HepG2 (cell line): ENCODE data around the gene KCNMA1.

Source experiments
- CTCF ChIP-seq: sonication (generic); formaldehyde crosslinking; IDR thresholded peaks from 2 replicates; pipeline ENCODE4 v1.5.0; 2020; ENCODE audit warnings: mild to moderate bottlenecking, missing genetic modification reagents, moderate library complexity
- EP300 ChIP-seq, 3 experiments: sonication (generic) in 1 of 3; formaldehyde crosslinking in 1 of 3; IDR thresholded peaks; 2 replicates each; pipeline versions ENCODE4 v1.5.1 to v1.6.1; 2011 to 2020; ENCODE audit warnings: low read depth in 2 of 3, low read length in 2 of 3, borderline replicate concordance in 1 of 3, improper control_type of control experiment in 1 of 3, mild to moderate bottlenecking in 1 of 3, missing genetic modification reagents in 1 of 3, moderate library complexity in 1 of 3
- EZH2 ChIP-seq: conservative IDR thresholded peaks from 2 replicates; pipeline ENCODE4 v1.6.1; 2012; ENCODE audit warnings: mild to moderate bottlenecking, low read depth, low read length, moderate library complexity
- FOXA3 ChIP-seq: IDR thresholded peaks from 2 replicates; pipeline ENCODE4 v1.6.1; 2016; ENCODE audit warnings: missing genetic modification reagents, missing compliant biosample characterization
- HNRNPL ChIP-seq: fragments of 200-400 bp; formaldehyde crosslinking; IDR thresholded peaks from 2 replicates; pipeline ENCODE4 v1.6.1; 2017; ENCODE audit warnings: mild to moderate bottlenecking, low read depth, low read length
- HNRNPUL1 ChIP-seq: fragments of 200-400 bp; formaldehyde crosslinking; IDR thresholded peaks from 2 replicates; pipeline ENCODE4 v1.6.1; 2017; ENCODE audit warnings: low read depth, mild to moderate bottlenecking, low read length, moderate library complexity
- JUNB ChIP-seq: sonication (generic); formaldehyde crosslinking; IDR thresholded peaks from 2 replicates; pipeline ENCODE4 v1.8.0; 2022; ENCODE audit warnings: missing genetic modification reagents, mild to moderate bottlenecking, borderline replicate concordance
- MED13 ChIP-seq: sonication (generic); formaldehyde crosslinking; IDR thresholded peaks from 2 replicates; pipeline ENCODE4 v1.5.0; 2020; ENCODE audit warnings: missing genetic modification reagents
- PHF20 ChIP-seq: sonication (generic); formaldehyde crosslinking; IDR thresholded peaks from 2 replicates; pipeline ENCODE4 v1.5.0; 2020; ENCODE audit warnings: mild to moderate bottlenecking, missing genetic modification reagents
- POLR2A ChIP-seq, 2 experiments: IDR thresholded peaks; 2 replicates each; pipeline ENCODE4 v1.6.1; 2011; ENCODE audit warnings: low read depth in 2 of 2, low read length in 2 of 2, mild to moderate bottlenecking in 1 of 2, moderate library complexity in 1 of 2; ENCODE audit not compliant: insufficient read depth in 1 of 2
- ZBTB10 ChIP-seq: sonication (generic); formaldehyde crosslinking; IDR thresholded peaks from 2 replicates; pipeline ENCODE4 v1.4.0; 2020; ENCODE audit warnings: missing genetic modification reagents, borderline replicate concordance
- ZBTB7A ChIP-seq: sonication (generic); formaldehyde crosslinking; IDR thresholded peaks from 2 replicates; pipeline ENCODE4 v1.8.0; 2022; ENCODE audit warnings: mild to moderate bottlenecking, missing genetic modification reagents
- ZFX ChIP-seq: sonication (generic); formaldehyde crosslinking; IDR thresholded peaks from 2 replicates; pipeline ENCODE4 v1.4.0; 2020; ENCODE audit warnings: mild to moderate bottlenecking, low read depth, missing genetic modification reagents, moderate library complexity

GRCh38 chr10:77247031-77247990 lies 390.3 kb downstream of the KCNMA1 start:
- TF ChIP-seq ZBTB10 (CRISPR knock-in tag) (no peak), EP300 (IDR thresholded peaks at IDR 0.05; ENCODE audit: low read depth in 2 of 2, low read length in 2 of 2) (no peak), EP300 (CRISPR knock-in tag; IDR thresholded peaks at IDR 0.05; ENCODE audit: borderline replicate concordance) (no peak), FOXA3 (CRISPR knock-in tag) (0 out of 2 replicates have a peak, but pooled peaks have one; percentile 18), CTCF (CRISPR knock-in tag) (no peak), POLR2A (IDR thresholded peaks at IDR 0.05; ENCODE audit: insufficient read depth in 1 of 2, low read depth in 2 of 2, low read length in 2 of 2) (no peak), HNRNPUL1 (no peak), ZBTB7A (CRISPR knock-in tag) (no peak), HNRNPL (no peak), MED13 (CRISPR knock-in tag) (no peak), PHF20 (no peak), EZH2 (no peak), JUNB (CRISPR knock-in tag) (no peak), ZFX (CRISPR knock-in tag) (no peak)
